ENCODE data around the gene CTSZ.
"Not testable (repeated sequence)": the region's sequence is repeated elsewhere in the genome, so short reads cannot be mapped to it uniquely, and the experiment has no call there.

The CTSZ gene

GRCh38 chr20:58996226-58996611, 10.8 kb downstream of the CTSZ start:
- no peak for DNase-seq (ENCODE audit: low read depth)

GRCh38 chr20:58995461-58996225, 11.4 kb downstream of the CTSZ start:
- DNase-seq (ENCODE audit: low read depth) = no peak

DNA sequence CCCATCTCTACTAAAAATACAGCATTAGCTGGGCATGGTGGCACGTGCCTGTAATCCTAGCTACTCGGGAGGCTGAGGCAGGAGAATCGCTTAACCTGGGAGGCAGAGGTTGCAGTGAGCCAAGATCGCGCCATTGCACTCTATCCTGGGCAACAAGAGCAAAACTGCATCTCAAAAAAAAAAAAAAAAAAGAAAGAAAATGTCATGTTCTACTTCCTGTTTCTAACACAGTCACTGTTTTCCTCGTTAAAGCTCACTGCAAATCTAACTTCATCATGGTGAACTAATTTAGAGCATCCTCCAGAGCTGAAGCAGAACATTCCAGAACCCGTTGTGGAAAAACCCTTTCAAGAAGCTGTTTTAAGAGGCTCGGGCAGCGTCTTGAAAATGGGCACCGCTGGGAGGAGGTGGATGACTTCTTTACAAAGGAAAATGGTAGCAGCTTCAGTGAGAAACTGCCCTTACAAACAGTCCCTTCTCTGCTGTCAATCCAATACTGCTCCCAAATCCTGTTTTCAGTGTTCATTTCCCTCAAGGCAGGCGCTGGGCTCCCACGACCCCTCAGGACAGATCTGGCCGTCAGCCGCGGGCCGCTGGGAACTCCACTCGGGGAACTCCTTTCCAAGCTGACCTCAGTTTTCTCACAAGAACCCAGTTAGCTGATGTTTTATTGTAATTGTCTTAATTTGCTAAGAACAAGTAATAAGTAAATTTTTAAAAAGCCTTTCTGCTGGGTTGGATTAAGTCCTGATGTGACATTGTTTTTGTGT, 12.5 kb downstream of the CTSZ start:
- DNase-seq (ENCODE audit: low read depth) = no peak

DNA sequence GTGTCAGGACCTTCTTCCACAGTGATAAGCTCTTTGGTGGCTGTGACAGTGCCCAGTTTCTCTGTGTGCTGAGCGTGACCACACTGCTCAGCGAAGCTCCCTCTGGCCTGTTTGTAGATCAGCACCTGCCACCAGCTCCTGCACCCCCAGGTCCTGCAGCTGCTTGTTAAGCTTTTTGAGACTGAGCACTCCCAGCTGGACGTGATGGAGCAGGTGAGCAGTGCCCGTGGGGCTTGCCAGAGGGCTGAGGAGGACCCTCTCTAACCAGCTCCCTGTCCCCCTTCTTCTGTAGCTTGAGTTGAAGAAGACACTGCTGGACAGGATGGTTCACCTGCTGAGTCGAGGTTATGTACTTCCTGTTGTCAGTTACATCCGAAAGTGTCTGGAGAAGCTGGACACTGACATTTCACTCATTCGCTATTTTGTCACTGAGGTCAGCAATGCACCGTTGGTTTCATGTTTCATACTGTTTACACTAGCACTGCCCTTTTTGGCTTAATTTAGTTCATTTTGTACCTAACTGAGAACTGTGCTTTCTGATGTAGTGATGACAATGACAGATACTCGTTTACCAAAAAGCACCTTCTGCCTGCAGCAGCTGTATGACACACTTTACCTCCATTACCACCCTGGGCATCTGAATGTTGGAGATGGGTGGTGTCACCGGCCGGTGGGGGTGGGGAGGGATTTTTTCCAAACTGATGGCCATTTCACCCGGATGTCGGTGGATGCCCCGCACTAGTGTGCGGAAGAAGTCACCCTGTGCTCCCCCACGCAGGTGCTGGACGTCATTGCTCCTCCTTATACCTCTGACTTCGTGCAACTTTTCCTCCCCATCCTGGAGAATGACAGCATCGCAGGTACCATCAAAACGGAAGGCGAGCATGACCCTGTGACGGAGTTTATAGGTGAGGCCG, 13.5 kb downstream of the CTSZ start:
- DNase-seq (ENCODE audit: low read depth) = no peak

DNA sequence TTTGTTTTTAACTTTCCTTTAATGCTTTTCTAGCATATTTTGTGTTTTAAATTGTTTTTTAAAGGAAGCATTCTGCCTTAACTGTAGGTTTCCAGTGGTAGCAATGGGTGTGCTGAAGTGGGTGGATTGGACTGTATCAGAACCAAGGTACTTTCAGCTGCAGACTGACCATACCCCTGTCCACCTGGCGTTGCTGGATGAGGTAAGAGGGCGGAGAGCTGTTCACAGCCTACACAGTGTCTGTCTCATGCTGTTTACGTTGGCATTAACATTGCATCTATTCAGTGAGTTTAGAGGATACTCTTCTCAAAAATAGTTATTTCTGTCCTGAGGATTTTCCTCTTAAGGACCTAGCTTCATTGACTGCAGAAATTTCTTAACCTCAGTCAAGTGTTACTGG, 14.1 kb downstream of the CTSZ start:
- DNase-seq (ENCODE audit: low read depth) = no peak

DNA sequence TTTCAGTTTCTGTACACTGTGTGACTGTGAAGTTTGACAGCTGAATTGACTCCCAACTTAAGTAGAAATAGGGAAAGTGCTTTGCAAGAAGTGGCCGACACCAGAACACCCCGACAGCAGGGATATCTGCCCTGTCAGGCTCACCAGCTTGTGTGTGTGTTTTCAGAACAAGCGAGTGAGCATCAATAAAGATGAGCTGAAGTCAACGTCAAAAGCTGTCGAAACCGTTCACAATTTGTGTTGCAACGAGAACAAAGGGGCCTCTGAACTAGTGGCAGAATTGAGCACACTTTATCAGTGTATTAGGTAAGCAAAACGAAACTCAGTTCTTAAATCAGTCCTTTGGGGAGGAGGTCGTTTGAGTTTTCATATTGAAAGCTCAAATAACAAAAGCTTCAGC, 15.3 kb downstream of the CTSZ start:
- no peak for DNase-seq (ENCODE audit: low read depth)

- no peak for DNase-seq (ENCODE audit: low read depth)
Observed at GRCh38 chr20:58990651-58991445, 16.2 kb downstream of the CTSZ start.

DNA sequence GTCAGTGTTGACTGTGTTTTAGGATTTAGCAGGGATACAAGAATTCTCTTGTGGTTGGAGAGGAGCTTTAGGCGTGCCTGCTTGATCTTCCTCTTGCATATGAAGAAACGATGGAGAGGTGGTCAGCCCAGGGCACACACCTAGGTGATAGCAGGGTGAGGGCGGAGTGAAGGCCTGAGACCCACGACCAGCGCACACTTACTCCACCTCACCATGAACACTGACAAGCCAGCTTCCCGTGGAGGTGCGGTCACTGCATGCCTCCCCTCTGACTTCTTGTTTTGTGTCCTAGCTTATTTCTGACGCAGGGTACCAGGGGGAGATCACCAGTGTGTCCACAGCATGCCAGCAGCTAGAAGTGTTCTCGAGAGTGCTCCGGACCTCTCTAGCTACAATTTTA, 17.9 kb downstream of the CTSZ start:
- DNase-seq (ENCODE audit: low read depth) = no peak

- DNase-seq (ENCODE audit: low read depth) = no peak
Observed at GRCh38 chr20:58988565-58988882, 18.5 kb downstream of the CTSZ start.

DNA sequence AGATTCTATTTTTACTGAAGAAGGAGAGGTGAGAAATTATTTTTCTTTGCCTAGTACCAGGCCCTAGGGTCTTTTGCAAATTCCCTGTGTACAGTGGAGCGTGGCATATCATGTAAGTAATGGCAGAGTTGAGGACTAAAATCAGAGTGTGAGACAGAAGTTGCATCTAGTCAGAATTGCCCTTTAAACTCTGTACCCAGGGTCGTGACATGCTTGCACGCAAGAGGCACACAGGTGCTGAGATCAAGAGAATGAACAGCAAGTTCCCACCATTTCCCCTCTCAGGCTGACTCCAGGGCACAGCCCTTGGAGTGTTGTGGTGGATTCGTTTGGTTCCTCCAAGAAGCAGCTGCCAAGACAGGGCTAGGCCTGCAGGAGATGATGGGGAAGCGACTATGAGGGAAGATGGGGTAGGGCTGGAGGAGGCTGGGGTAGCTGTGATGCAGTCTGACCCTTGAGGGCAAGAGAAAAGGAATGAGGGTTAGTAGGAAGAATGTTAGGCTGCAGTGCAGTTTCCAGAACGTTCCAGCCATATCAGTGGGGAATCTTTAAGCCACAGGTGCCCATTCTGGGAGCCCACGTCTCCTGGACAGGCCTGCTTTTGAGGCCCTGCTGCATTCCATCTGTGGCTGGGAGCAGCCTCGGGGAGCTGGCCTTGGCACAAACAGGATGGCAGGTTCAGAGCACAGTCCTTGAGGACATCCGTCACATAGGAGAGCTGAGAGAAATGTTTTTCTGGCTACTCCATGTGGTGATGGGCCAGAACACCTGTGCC, 19.1 kb downstream of the CTSZ start:
- DNase-seq (ENCODE audit: low read depth) = no peak

GRCh38 chr20:58986968-58987517, 20.0 kb downstream of the CTSZ start:
- no peak for DNase-seq (ENCODE audit: low read depth)

DNA sequence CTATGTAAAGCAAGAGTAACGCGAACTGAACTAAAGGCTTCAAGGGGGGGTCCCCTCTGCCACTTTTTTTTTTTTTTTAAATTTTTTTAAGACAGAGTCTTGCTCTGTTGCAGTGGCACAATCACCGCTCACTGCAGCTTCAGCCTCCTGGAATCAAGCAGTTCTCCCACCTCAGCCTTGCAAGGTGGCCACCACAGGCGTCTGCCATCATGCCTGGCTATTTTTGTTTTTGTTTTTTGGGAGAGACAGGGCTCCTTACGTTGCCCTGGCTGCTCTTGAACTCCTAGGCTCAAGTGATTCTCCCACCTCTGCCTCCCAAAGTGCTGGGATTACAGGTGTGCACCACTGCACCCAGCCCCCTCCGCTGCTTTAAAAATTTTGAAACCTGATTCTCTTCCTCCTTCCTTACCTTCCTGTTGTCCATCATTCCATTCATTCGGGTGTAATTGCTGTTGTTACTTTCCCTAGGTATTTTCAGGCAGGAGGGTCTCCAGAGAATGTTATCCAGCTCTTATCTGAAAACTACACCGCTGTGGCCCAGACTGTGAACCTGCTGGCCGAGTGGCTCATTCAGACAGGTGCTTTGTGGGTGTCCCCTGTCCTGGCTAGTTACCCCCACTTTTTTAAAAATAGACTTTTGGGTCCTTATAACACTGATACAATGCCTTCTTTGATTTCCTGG, 20.6 kb downstream of the CTSZ start:
- no peak for DNase-seq (ENCODE audit: low read depth)

DNA sequence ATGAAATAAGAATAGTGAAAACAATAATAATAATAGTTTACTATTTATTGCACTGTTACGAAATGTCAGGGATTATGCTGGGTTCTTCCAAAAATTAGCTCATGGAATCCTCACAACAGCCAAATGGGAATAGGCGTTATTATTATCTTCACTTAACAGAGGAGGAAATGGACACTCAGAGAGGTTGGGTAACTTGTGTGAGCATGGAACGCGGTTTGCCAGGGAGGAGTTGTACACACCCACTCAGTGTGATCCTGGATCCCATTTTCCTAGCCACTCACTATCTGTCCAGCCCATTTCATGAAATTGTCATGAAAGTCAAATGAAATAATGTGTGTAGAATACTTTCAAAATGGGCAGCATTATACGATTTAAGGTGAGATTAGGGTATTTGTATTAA, 21.4 kb downstream of the CTSZ start:
- no peak for DNase-seq (ENCODE audit: low read depth)

DNA sequence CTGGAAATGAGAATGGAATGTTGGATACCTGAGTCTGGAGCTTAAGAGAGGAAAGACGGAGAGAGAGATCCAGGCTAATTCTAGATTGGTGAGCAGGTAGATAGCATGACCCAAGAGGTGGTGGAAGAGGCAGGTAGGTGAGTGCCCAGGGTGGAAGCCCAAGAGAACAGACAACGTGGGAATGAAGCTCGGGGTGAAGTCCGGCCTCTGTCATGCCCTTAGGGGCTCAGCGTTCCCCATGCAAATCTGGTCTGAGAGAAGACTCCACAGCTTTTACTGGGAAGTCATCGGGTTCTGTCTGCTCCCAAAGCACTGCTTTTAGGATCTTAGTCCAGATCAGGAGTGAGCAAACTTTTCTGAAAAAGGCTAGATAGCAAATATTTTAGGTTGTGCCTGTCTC, 22.4 kb downstream of the CTSZ start:
- DNase-seq (ENCODE audit: low read depth) = no peak

GRCh38 chr20:58983115-58983468, 24.0 kb downstream of the CTSZ start:
- not testable (repeated sequence) for DNase-seq (ENCODE audit: low read depth)

- DNase-seq (ENCODE audit: low read depth) = no peak
Observed at GRCh38 chr20:58982406-58983114, 24.5 kb downstream of the CTSZ start.

- peak; percentile 48 for DNase-seq (ENCODE audit: low read depth)
Observed at GRCh38 chr20:58981628-58982364, 25.3 kb downstream of the CTSZ start.

GRCh38 chr20:58980711-58981627, 26.1 kb downstream of the CTSZ start, which contains the start of gene NELFCD:
Gene NELFCD, plus strand, starts transcription at chr20:58981256. Its CDS starts 54 bp downstream, at chr20:58981310.
- DNase-seq (ENCODE audit: low read depth) = peak; percentile 89
